HG03457 (cell line): ENCODE data around the gene CDCA5.

Experiments used
- ATAC-seq: cut with Tn5 transposase; IDR thresholded peaks from one replicate; pipeline ENCODE4 v1.9.1; 2021; ENCODE audit warnings: moderate number of reproducible peaks; ENCODE audit not compliant: unreplicated experiment

CDCA5 gene

GRCh38 chr11:65107751-65108468 lies 24.1 kb upstream of the CDCA5 start:
- no peak for ATAC-seq

- no peak for ATAC-seq
These were observed 23.2 kb upstream of the CDCA5 start for GRCh38 chr11:65107078-65107477.

- no peak for ATAC-seq
These were observed 20.8 kb upstream of the CDCA5 start for GRCh38 chr11:65104628-65105027.

GRCh38 chr11:65103476-65103875 lies 19.6 kb upstream of the CDCA5 start:
- no peak for ATAC-seq

GRCh38 chr11:65102142-65103095 lies 18.6 kb upstream of the CDCA5 start:
- ATAC-seq: no peak

GRCh38 chr11:65100674-65101350 lies 17.0 kb upstream of the CDCA5 start:
- ATAC-seq: no peak

GRCh38 chr11:65096926-65097325 lies 13.1 kb upstream of the CDCA5 start:
- peak; percentile 11 for ATAC-seq

GRCh38 chr11:65095974-65096806 lies 12.3 kb upstream of the CDCA5 start, which contains the start of gene VPS51:
Gene VPS51, plus strand, starts transcription at chr11:65096214. Its CDS starts 37 bp downstream, at chr11:65096251.
- ATAC-seq: peak; percentile 62

- no peak for ATAC-seq
These were observed 11.6 kb upstream of the CDCA5 start for GRCh38 chr11:65095427-65095826.

GRCh38 chr11:65090628-65091027 lies 6.8 kb upstream of the CDCA5 start:
- ATAC-seq: no peak

GRCh38 chr11:65089621-65090020 lies 5.8 kb upstream of the CDCA5 start:
- ATAC-seq: no peak

GRCh38 chr11:65087827-65088226 lies 4.0 kb upstream of the CDCA5 start:
- no peak for ATAC-seq

- ATAC-seq: no peak
These were observed 3.4 kb upstream of the CDCA5 start for GRCh38 chr11:65087216-65087615.

GRCh38 chr11:65086809-65087208 lies 3.0 kb upstream of the CDCA5 start:
- no peak for ATAC-seq

- ATAC-seq: no peak
These were observed 1.6 kb upstream of the CDCA5 start for GRCh38 chr11:65085446-65085845.

GRCh38 chr11:65084598-65085375 lies 947 bp upstream of the CDCA5 start:
- no peak for ATAC-seq

GRCh38 chr11:65083134-65083833 lies 556 bp downstream of the CDCA5 start:
- ATAC-seq: peak; percentile 5

GRCh38 chr11:65078786-65079342 lies 5.0 kb downstream of the CDCA5 start:
- ATAC-seq: no peak

- no peak for ATAC-seq
These were observed 5.7 kb downstream of the CDCA5 start for GRCh38 chr11:65078151-65078550.
